NK-92 (cell line): ENCODE results near the gene PHLDB3.

ENCODE experiments used
- DNase-seq: peaks from one replicate; lab custom pipeline; 2025; ENCODE audit not compliant: unreplicated experiment; lab: John Stamatoyannopoulos, UW

Gene PHLDB3

GRCh38 chr19:43470288-43470687 lies 34.3 kb downstream of the PHLDB3 start:
- no peak for DNase-seq

- DNase-seq = no peak
Measured at GRCh38 chr19:43469160-43469480, 35.4 kb downstream of the PHLDB3 start.

GRCh38 chr19:43468354-43469159 lies 36.0 kb downstream of the PHLDB3 start:
- DNase-seq = no peak

- no peak for DNase-seq
Measured at GRCh38 chr19:43467730-43468129, 36.8 kb downstream of the PHLDB3 start.

GRCh38 chr19:43467276-43467675 lies 37.3 kb downstream of the PHLDB3 start:
- no peak for DNase-seq

- DNase-seq = no peak
Measured at GRCh38 chr19:43466793-43467192, 37.8 kb downstream of the PHLDB3 start.

GRCh38 chr19:43465468-43466120 lies 39.0 kb downstream of the PHLDB3 start, which contains the start of gene LYPD3:
Gene LYPD3, minus strand, starts transcription at chr19:43465608. Its CDS starts 37 bp downstream, at chr19:43465571.
- no peak for DNase-seq

- no peak for DNase-seq
Measured at GRCh38 chr19:43464134-43464775, 40.3 kb downstream of the PHLDB3 start.

- DNase-seq = peak; percentile 96
Measured at GRCh38 chr19:43463381-43464133, 41.0 kb downstream of the PHLDB3 start.

GRCh38 chr19:43462785-43463380 lies 41.7 kb downstream of the PHLDB3 start:
- no peak for DNase-seq

GRCh38 chr19:43462383-43462782 lies 42.2 kb downstream of the PHLDB3 start:
- no peak for DNase-seq

DNA sequence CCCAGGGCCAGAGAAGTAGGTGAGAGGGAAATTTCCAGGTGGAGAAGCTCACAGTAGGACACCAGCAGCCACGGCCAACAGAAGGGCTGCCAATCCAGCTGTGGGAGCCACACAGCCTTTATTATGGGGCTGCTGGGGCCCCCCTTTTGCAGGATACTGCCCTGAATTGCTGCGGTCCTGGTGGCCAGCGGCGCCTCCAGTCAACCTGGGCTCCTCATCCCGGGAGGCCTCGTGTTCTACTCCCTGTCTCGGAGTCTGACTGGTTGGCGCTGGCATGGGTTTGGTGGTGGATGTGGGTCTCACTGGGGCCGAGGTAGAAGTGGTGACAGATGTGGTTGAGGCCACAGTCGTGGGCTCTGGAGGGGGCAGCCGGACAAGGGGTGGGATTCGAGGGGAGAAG lies 43.2 kb downstream of the PHLDB3 start:
- no peak for DNase-seq

DNA sequence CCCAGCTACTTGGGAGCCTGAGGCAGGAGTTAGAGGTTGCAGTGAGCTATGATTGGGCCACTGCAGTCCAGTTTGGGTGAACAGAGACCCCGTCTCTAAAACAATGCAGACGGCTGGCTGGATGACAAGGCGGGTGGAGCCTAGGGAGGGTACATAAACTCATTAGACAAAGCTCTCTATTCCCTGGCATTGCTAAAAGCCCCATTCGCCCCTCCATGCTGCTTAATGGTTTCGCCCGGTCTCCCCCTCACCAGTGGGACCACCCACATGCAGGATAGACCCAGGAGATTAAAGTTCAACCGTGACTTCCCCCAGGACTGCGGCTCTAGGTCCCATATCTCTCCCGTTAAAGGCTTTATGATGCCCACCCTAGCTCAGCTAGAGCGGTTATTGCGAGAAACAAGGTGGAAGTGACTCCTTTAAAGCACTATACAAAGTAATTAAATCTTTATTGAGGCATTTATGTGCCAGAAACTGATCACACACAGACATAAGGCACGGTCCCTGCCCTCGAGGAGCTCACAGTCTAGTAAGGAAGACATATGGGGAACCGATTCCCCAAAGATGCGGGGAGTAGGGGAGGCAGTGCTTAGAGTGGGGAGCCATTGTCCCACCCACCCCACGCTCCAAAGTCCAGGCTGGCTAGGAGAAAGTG lies 44.1 kb downstream of the PHLDB3 start:
- DNase-seq = no peak

- DNase-seq = no peak
Measured at GRCh38 chr19:43457809-43458208, 46.7 kb downstream of the PHLDB3 start.

GRCh38 chr19:43455321-43456113 lies 49.0 kb downstream of the PHLDB3 start:
- DNase-seq = no peak

GRCh38 chr19:43454031-43454430 lies 50.5 kb downstream of the PHLDB3 start:
- no peak for DNase-seq

- no peak for DNase-seq
Measured at GRCh38 chr19:43452582-43452981, 52.0 kb downstream of the PHLDB3 start.

- no peak for DNase-seq
Measured at GRCh38 chr19:43450545-43450997, 54.0 kb downstream of the PHLDB3 start.

GRCh38 chr19:43447655-43448054 lies 56.9 kb downstream of the PHLDB3 start:
- no peak for DNase-seq
